Large intestine (tissue), 3 donors: ENCODE measurements around the gene AJAP1. TPM values are rescaled to one million over a fixed set of nuclear protein-coding genes. Genes with fewer than 3 reads are reported as not detected.
"Not testable (repeated sequence)": the region's sequence is repeated elsewhere in the genome, so short reads cannot be mapped to it uniquely, and the experiment has no call there.

Experiments used
- DNase-seq, 2 donors: peaks; one replicate each; pipeline versions ENCODE4 v3.0.0 to v3.0.0-alpha.2; 2013
- H3K27ac ChIP-seq: one replicate; pipeline ENCODE4 v1.5.1; 2013; ENCODE audit warnings: low read length
- H3K27me3 ChIP-seq: 2 replicates; pipeline ENCODE4 v1.6.1; 2013; ENCODE audit warnings: low read length; ENCODE audit not compliant: control insufficient read depth, insufficient read depth
- H3K36me3 ChIP-seq: 2 replicates; pipeline ENCODE4 v1.6.1; 2013; ENCODE audit warnings: low read length; ENCODE audit not compliant: control insufficient read depth, insufficient read depth
- H3K4me1 ChIP-seq: one replicate; pipeline ENCODE4 v1.6.1; 2013; ENCODE audit warnings: low read length; ENCODE audit not compliant: control insufficient read depth, insufficient read depth
- H3K4me3 ChIP-seq: one replicate; pipeline ENCODE4 v1.5.1; 2013; ENCODE audit warnings: low read length
- H3K9me3 ChIP-seq: one replicate; pipeline ENCODE4 v1.6.1; 2013; ENCODE audit warnings: mild to moderate bottlenecking, low read depth, low read length, moderate library complexity; ENCODE audit not compliant: control insufficient read depth
- WGBS: methylation state at CpG from one replicate; pipeline ENCODE4 v1.1.5; 2013; ENCODE audit warnings: low lambda C conversion rate; ENCODE audit not compliant: insufficient coverage; 5-methylcytosine and 5-hydroxymethylcytosine counted together
- polyA plus RNA-seq: library from polyadenylated mRNA; unstranded; fragments of 120-200 nt; gene quantifications from one replicate; pipeline ENCODE4 v1.2.1, GENCODE V29; 2013

AJAP1 gene
- polyA plus RNA-seq, 1 donor, result 0.57 TPM

DNA sequence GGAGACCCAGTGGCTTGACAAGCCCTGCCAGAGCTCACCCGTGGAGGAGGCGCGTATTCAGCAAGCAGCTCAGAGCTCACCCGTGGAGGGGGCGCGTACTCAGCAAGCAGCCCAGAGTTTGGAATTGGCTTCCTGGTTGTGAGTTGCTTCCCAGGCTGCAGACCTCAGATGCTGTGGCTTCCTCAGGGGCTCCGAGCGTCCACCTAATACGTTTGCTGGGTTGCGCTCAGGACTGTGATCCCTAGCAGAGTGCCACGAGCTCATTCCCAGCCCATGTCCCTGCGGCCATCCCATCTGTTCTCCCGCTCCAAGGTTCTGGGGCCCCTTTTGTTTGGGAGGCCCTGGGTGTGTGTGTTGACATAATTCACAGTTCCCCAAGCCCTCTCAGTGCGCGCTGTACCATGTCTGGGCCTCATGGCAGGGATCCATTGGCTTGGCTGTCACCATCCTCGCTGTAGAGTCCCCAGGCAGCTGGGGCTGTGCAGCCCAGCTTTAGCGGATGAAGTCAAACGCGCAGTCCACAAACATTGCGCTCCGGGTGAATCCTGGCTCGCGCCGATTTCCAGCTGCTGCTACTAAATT is 3.6 kb downstream of the AJAP1 start:
- peaks cover 3% of the 10 kb centered on the region for H3K9me3 ChIP-seq
- H3K4me1 ChIP-seq, result no peaks in the 10 kb centered on the region
- H3K4me3 ChIP-seq, result no peak overlapping the region
- DNase-seq, result no peak
- no peaks in the 10 kb centered on the region for H3K36me3 ChIP-seq
- no CpG with 5 or more reads among the region's 24 CpGs for WGBS
- peaks cover 64% of the 10 kb centered on the region for H3K27me3 ChIP-seq
- no peak overlapping the region for H3K27ac ChIP-seq

DNA sequence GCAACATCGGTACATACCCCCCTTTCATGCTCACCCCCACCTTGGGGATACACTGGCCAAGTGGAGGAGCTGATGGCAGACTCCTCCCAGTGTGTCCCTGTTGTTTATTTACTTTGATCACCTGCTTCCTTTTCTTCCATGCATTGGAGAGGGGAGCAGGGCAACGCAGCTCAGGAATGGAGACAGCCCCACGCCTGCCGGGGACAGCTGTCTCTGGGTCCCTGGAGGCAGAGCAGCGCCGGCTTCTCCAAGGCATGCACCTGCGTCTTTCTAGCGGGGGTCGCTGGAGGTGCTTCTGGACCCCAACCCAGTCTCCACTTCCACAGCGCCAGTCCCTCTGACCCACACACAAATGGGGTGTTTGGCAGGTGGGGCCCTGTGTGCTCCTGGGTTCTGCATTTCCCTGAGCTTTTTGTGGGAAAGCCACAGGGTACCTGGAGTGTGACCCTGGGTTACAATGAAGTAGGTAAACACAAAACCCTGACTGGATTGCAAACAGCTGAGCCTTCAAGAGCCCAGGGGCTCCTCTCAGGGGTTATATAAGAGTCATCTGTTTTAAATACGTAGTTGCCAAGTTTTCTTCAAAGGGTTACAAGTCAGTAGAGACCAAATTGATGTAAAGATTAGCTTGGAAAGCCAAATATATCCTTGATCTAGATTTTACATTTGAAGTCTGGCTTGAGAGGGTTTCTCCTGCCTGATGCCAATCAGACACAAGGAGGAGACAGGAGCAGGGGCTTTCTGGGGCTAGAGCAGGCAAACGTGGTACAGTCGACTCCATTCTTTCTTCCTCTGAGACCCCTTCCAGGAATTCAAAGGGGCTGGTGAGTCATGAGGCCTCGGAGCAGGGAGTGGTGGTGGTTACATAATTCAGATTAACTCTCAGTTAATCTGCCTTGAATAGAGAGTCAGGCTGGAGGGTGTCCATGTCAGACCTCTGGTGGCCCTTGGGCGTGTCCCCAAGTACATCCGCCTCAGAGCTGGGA is 4.5 kb downstream of the AJAP1 start:
- no peak for DNase-seq
- Histone ChIP-seq H3K36me3 (no peaks in the 10 kb centered on the region), H3K9me3 (peaks cover 3% of the 10 kb centered on the region), H3K4me3 (no peak overlapping the region), H3K27me3 (peaks cover 55% of the 10 kb centered on the region), H3K27ac (no peak overlapping the region), H3K4me1 (no peaks in the 10 kb centered on the region)
- WGBS, result no CpG with 5 or more reads among the region's 16 CpGs

DNA sequence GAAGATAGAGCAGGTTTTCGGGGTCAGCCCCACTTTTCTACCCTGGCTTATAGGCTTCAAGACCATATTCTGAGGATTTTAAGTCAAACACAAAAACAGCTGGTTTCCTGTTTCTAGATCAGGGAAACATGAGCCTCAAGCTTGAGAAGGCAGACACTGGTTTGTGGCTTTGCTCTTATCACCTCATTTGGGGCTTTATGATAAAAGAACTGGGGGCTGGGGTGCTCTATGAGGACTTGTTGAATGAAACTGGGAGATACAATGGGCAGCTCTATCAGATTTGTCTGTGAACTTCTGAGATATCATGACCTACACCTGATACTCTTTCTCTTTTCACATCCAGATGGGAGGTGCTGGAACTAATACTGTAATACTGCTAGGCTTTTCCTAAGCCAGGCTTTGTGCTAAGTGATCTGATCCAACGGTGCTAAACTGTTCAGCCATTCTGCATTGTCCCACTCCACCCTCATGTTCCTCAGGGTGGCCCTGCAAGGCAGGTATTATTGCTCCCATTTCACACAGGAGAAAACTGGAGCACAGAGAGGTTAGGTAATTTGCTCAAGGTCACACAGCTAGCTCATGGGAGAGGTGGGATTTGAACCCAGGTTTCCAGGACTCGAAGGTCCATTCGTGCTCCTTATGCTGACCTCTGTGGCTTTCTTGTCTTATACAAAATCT is 6.6 kb downstream of the AJAP1 start:
- DNase-seq, result no peak
- Histone ChIP-seq H3K9me3 (peaks cover 2% of the 10 kb centered on the region), H3K36me3 (no peaks in the 10 kb centered on the region), H3K4me1 (no peaks in the 10 kb centered on the region), H3K27me3 (peaks cover 46% of the 10 kb centered on the region), H3K4me3 (no peak overlapping the region), H3K27ac (no peak overlapping the region)
- WGBS, result no CpG with 5 or more reads among the region's 4 CpGs

DNA sequence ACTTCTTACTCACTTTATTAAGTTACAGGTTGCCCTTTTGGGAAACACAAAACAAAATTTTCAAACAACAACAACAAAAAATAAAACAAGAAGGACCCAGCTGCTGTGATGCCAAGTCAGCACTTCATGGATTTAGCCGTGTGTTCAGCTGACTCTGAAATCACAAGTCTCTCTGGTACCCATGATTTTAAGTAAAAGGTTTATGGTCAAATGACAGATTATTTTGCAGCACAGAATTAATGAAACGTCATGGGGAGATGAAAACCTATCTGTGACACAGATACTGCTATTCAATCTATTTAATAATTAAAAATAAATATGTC is 7.1 kb downstream of the AJAP1 start:
- H3K4me3 ChIP-seq, result no peak overlapping the region
- H3K36me3 ChIP-seq, result no peaks in the 10 kb centered on the region
- no peaks in the 10 kb centered on the region for H3K9me3 ChIP-seq
- peaks cover 41% of the 10 kb centered on the region for H3K27me3 ChIP-seq
- no peak overlapping the region for H3K27ac ChIP-seq
- no peaks in the 10 kb centered on the region for H3K4me1 ChIP-seq
- DNase-seq, result no peak
- WGBS, result 90% methylated on average over 2 of the region's 2 CpGs

DNA sequence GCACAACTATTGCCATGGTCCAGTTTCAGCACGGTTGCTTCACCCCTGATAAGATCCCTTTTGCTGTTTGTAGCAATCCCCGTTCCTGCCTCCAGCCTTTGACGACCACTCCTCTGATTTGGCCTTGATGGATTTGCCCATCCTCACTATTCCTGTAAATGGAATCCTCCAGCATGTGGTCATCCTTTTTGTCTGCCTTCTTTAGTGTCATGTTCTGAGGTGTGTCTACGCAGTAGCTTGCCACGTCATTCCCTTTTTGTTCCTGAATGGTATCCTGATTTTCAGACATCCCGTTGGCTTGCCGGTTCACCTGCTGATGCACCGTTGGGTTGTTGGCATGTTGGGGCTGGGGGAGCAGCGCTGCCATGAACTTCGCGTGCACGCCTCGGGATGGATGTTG is 7.8 kb downstream of the AJAP1 start:
- peaks cover 34% of the 10 kb centered on the region for H3K27me3 ChIP-seq
- H3K4me1 ChIP-seq, result no peaks in the 10 kb centered on the region
- no CpG with 5 or more reads among the region's 13 CpGs for WGBS
- H3K9me3 ChIP-seq, result no peaks in the 10 kb centered on the region
- H3K36me3 ChIP-seq, result no peaks in the 10 kb centered on the region
- no peak overlapping the region for H3K4me3 ChIP-seq
- no peak for DNase-seq
- H3K27ac ChIP-seq, result no peak overlapping the region

DNA sequence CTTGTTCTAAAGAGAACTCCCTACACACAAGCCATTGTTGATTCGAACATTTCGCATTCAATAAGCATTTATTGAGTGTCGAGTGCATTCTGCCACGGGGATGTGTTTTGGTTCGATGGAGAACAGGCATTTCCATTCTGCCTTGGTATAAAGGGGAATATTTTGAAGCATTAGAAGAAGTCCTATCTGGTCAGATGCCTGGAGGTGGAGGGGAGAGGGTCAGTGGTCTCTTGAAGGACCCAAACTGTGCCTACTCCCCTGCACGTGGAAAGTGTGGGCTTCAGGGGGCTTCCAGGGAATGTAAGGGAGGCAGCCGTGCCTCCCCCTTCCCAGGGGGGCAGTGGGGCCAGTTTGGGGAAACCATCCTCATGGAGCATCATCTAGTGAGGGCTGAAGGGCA is 8.3 kb downstream of the AJAP1 start:
- no peak overlapping the region for H3K4me3 ChIP-seq
- DNase-seq, result no peak
- no peaks in the 10 kb centered on the region for H3K9me3 ChIP-seq
- no peak overlapping the region for H3K27ac ChIP-seq
- WGBS, result no CpG with 5 or more reads among the region's 7 CpGs
- no peaks in the 10 kb centered on the region for H3K36me3 ChIP-seq
- peaks cover 30% of the 10 kb centered on the region for H3K27me3 ChIP-seq
- no peaks in the 10 kb centered on the region for H3K4me1 ChIP-seq

DNA sequence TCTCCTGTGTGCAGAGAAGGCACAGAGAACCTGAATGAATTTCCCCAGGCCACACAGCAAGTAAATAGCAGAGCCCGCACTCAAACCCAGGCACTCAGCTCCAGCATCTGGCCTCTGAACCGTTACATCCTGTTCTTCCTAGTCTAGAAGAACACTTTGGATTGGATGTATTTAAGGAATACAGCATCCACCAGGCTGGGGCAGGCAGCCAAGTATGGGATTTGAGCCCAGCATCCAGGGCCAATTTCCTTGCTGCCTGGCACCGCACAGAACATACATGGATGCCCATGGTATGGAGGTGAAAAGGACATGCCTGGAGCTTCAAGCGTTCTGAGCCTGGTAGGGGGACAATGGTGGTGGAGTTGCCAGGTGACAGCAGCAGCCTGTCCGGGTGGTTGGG is 9.7 kb downstream of the AJAP1 start:
- no peak overlapping the region for H3K27ac ChIP-seq
- WGBS, result no CpG with 5 or more reads among the region's 5 CpGs
- H3K27me3 ChIP-seq, result peaks cover 16% of the 10 kb centered on the region
- H3K9me3 ChIP-seq, result no peaks in the 10 kb centered on the region
- H3K36me3 ChIP-seq, result no peaks in the 10 kb centered on the region
- no peak for DNase-seq
- no peak overlapping the region for H3K4me3 ChIP-seq
- H3K4me1 ChIP-seq, result no peaks in the 10 kb centered on the region

DNA sequence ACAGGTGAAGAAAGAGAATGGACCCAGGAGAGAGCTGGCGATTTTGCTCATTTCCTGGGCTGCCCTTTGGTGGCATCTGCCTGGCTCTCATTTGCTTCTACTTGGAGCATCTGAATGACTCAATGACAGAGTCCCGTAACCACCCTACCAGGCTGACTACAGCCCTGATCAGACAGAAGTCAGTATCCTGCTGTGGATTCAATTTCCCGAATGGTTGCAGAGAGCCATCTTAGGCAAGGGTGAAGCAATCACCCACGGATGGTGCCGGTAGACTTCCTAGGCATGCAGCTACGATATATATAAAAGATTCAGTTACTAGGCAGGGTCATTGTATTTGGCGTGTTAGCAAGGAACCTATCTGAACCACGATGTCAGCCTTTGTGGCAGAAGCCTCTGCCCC is 10.2 kb downstream of the AJAP1 start:
- no peak overlapping the region for H3K27ac ChIP-seq
- DNase-seq, result no peak
- no peak overlapping the region for H3K4me3 ChIP-seq
- no peaks in the 10 kb centered on the region for H3K36me3 ChIP-seq
- peaks cover 11% of the 10 kb centered on the region for H3K27me3 ChIP-seq
- WGBS, result 83% methylated on average over 1 of the region's 8 CpGs
- H3K4me1 ChIP-seq, result no peaks in the 10 kb centered on the region
- no peaks in the 10 kb centered on the region for H3K9me3 ChIP-seq

DNA sequence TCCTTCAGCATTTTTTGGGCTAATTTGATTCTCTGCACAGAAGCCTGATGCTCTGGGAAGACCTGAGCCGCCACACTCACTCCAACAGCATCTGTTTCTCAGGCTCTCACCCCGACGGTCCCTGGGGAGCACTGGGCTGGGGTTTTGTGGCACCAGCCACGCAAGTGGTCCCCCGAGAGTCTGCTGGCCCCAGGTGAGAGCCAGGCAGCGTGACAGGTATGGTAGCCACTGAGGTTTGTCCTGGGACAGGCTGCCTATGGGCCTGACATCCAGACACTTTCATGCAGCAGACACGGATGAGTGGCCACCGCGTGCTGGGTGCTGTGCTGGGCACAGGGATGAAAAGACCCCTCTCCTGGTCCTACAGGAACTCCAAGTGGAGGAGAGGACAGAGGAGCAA is 11.0 kb downstream of the AJAP1 start:
- Histone ChIP-seq H3K4me1 (no peaks in the 10 kb centered on the region), H3K27ac (no peak overlapping the region), H3K4me3 (no peak overlapping the region), H3K9me3 (no peaks in the 10 kb centered on the region), H3K27me3 (peaks cover 4% of the 10 kb centered on the region), H3K36me3 (no peaks in the 10 kb centered on the region)
- no CpG with 5 or more reads among the region's 9 CpGs for WGBS
- DNase-seq, result no peak

DNA sequence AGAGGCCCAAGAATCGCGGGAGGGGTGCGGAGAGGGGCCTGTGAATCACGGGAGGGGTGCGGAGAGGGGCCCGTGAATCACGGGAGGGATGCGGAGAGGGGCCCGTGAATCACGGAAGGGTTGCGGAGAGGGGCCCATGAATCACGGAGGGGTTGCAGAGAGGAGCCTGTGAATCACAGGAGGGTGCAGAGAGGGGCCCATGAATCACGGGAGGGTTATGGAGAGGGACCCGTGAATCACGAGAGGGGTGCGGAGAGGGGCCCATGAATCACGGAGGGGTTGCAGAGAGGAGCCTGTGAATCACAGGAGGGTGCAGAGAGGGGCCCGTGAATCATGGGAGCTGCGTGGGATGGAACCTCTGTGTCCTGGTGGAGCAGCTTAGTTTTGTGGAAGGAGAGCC is 12.3 kb downstream of the AJAP1 start:
- not testable (repeated sequence) for H3K27ac ChIP-seq, H3K4me1 ChIP-seq, H3K4me3 ChIP-seq, H3K27me3 ChIP-seq, H3K36me3 ChIP-seq, DNase-seq, H3K9me3 ChIP-seq
- 100% methylated on average over 3 of the region's 19 CpGs for WGBS
